ENCODE results near the gene LRRIQ3.

DNA sequence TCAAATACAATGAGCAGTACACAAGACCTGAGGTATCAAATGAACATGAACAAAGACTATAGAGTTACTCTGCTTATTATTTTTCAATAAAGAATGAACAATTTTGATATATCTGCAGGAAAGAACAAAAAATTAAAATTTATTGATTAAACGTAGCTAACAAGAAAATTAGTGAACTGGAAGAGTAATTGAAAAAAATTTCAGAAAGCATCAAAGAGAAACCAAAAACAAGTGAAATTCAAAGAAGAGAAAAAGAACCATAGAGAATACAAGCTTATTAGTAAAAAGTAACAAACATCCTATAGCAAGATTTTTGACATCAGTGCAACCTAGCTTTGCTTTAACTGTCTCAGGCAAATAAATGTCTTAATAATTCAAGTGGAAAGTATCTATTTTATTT, 106.6 kb downstream of the LRRIQ3 start:
- no peak for TF ChIP-seq POLR2A (IDR thresholded peaks at IDR 0.05; ENCODE audit: low read depth)
- TF ChIP-seq POLR2AphosphoS5 (IDR thresholded peaks at IDR 0.05) = no peak
- TF ChIP-seq, protein P1, sequence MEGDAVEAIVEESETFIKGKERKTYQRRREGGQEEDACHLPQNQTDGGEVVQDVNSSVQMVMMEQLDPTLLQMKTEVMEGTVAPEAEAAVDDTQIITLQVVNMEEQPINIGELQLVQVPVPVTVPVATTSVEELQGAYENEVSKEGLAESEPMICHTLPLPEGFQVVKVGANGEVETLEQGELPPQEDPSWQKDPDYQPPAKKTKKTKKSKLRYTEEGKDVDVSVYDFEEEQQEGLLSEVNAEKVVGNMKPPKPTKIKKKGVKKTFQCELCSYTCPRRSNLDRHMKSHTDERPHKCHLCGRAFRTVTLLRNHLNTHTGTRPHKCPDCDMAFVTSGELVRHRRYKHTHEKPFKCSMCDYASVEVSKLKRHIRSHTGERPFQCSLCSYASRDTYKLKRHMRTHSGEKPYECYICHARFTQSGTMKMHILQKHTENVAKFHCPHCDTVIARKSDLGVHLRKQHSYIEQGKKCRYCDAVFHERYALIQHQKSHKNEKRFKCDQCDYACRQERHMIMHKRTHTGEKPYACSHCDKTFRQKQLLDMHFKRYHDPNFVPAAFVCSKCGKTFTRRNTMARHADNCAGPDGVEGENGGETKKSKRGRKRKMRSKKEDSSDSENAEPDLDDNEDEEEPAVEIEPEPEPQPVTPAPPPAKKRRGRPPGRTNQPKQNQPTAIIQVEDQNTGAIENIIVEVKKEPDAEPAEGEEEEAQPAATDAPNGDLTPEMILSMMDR (IDR thresholded peaks at IDR 0.05) = no peak
